Measurements from ENCODE around the gene C1RL.

C1RL gene

DNA sequence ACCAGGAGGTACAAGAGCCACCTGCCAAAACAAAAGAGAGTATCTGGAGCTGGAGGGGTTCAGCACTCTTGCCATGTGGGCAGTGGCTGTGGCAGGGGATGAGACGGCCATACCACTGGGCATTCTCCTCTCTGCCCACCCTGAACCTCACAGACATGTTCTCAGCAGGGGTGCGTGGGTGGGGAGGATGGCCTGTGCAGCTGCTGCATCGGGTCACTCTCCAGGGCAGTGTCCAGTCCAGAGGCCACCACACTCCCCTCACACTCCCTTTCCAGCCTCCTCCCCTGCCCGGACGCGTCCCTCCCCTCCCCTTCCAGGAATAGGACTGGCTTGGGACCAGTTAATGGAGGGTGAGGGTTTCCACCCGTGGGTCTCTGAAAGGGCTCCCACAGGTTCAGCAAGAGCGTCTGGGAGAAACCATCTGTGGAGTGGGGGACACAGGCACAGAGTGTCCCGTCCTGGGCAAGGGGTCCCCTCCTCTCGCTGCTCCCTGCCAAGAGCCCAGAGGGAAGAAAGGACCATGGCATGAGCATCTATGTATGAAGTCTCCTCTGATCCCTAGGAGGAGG lies 17.3 kb downstream of the C1RL start:
- no peak for DNase-seq (ENCODE audit: low spot score)

GRCh38 chr12:7091171-7091570 lies 17.8 kb downstream of the C1RL start:
- no peak for DNase-seq (ENCODE audit: low spot score)

GRCh38 chr12:7090222-7090998 lies 18.6 kb downstream of the C1RL start:
- no peak for DNase-seq (ENCODE audit: low spot score)

DNA sequence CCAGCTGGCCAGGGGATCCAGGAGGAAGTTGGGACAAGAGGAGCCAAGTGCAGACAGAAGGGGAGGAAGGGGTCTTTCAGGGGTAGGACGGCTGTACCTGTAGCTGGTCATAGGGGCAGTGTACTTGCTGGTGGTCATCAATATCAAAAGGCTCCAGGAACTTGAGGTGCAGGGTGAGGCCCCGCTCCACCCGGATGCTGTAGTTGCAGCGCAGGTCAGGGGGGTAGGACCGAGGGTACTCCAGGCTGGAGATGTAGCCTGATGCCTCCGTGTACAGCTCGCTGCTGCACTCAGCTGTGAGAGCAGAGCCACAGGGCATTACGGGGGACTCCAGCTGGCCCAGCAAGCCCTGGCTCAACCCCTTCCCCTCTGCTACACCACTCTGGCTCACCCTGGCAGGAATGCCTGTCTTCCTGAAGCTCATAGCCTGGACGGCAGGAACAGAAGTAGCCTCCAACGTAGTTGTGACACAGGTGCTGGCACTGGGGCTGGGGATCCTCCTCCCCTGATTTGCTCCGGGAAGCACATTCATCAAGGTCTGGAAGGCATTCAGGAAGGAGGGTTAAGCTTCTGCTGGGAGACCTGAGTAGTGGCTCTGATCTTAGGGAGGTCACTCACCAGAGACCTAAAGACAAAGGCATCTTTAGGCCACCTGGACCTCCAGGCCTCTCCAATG lies 19.7 kb downstream of the C1RL start:
- no peak for DNase-seq (ENCODE audit: low spot score)

GRCh38 chr12:7083125-7083524 lies 25.9 kb downstream of the C1RL start:
- DNase-seq (ENCODE audit: low spot score), result no peak

DNA sequence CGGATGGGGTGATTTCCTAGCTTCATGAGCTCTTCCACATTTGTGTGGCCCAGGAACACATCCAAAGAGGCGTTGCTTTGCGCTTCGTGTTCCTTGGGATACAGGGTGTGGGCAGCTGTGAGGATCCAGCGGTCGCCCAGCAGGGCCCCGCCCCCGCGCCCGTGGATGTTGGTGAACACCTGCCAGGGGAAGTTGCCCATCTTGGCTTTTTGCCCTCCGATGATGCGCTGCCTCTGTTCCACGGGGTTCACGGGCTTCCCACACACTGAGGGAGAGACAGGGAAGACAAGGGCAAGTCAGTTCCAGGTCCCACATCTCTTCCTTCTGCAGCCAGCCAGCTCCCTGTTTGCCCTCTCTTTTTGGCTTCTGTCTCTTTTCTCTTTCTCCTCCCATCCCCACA lies 28.0 kb downstream of the C1RL start:
- DNase-seq (ENCODE audit: low spot score), result no peak

GRCh38 chr12:7079826-7080125 lies 29.2 kb downstream of the C1RL start:
- DNase-seq (ENCODE audit: low spot score), result no peak

GRCh38 chr12:7078163-7078562 lies 30.9 kb downstream of the C1RL start:
- DNase-seq (ENCODE audit: low spot score), result no peak

DNA sequence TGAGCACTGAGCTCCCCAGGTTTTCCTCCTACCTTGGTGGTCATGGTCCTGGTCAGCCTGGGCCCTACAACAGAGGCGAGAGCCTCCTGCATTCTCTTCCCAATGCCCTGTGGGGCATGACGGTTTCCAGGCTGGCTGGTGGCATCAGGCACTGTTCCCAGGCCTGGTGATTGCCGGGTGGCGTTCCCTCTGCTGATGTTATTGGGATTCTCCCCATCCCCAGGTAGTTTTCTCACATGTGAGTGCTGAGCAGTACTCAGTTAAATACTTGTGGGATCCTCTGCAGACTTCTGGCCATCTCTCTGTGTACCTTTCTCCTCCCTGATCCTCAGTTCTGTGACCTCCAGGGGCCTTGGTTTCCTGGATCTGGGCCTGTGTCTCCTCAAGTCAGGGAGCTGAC lies 32.5 kb downstream of the C1RL start:
- no peak for DNase-seq (ENCODE audit: low spot score)

DNA sequence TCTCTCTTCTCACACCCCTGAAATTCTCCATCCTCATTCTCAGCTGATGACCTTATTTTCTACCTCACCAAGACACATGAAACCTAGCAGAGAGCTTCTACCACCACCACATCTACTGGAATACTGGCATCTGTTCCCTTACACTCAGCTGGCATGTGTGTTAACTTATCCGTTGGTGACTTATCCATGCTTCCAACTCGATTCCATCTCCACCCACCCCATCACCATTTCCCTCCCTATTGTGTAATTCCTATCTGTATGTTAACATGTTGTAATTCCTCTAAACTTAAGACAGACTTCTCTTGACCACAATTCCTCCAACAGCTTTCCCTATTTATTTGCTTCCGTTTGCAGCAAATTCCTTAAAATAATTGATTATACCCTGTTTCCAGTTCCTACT lies 33.1 kb downstream of the C1RL start:
- no peak for DNase-seq (ENCODE audit: low spot score)

- no peak for DNase-seq (ENCODE audit: low spot score)
These were observed 33.5 kb downstream of the C1RL start for GRCh38 chr12:7075518-7075917.

- DNase-seq (ENCODE audit: low spot score), result no peak
These were observed 35.1 kb downstream of the C1RL start for GRCh38 chr12:7073946-7074345.

- DNase-seq (ENCODE audit: low spot score), result no peak
These were observed 36.5 kb downstream of the C1RL start for GRCh38 chr12:7072554-7072953.

GRCh38 chr12:7072035-7072434 lies 37.0 kb downstream of the C1RL start:
- no peak for DNase-seq (ENCODE audit: low spot score)

GRCh38 chr12:7069386-7069785 lies 39.6 kb downstream of the C1RL start:
- DNase-seq (ENCODE audit: low spot score), result no peak

GRCh38 chr12:7068994-7069346 lies 40.0 kb downstream of the C1RL start:
- DNase-seq (ENCODE audit: low spot score), result no peak

DNA sequence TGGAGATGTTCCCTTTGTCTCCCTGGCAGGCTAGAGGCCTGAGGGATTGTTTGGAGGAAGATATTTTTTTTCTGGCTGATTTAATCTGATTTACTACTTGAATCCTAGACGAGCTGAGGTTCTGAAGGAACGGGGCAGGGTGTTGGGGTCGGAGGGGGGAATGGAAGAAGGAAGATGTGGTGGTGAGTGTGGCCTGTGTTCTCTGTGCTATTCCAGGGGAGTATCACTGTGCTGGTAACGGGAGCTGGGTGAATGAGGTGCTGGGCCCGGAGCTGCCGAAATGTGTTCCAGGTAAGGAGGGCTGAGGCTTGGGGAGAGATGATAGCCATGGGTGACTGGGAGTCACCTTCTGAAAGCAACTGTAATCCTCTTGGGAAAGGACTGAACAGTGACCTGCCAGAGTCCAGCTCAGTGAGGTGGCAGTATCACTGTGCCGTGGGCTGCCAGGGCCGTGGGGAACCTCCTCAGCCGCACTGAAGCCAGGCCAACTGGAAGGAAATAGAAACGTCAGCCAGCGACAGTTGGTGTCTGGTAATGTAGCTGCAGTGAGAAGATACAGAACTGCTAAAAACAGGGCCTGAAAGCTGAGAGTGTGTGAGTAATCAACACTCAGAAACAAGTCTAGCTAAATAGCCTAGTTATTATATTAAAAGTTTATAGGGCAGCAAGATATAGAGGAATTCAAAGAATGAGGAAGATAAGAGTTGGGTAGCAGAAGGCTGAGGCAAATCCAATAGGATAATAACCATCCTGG lies 40.6 kb downstream of the C1RL start:
- no peak for DNase-seq (ENCODE audit: low spot score)

- no peak for DNase-seq (ENCODE audit: low spot score)
These were observed 41.9 kb downstream of the C1RL start for GRCh38 chr12:7067096-7067495.

DNA sequence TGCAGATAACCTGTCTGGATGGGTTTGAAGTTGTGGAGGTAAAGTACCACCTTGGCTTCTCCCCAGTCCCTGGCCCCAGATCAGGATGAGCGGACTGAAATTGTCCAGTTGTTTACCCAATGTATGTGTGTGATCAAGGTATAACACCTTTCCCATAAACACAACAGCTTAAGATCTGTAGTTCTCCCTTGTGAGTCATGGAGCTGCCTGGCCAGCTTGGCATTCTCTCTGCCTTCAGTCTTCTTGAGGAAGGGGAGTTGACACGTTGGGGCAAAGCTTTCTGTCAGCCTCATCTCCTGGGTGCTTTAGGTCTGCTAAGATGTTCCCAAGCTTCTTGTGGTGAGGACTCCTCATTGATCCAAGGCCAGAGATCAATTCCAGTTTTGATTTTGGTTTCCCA lies 42.4 kb downstream of the C1RL start:
- no peak for DNase-seq (ENCODE audit: low spot score)

- no peak for DNase-seq (ENCODE audit: low spot score)
These were observed 43.9 kb downstream of the C1RL start for GRCh38 chr12:7065073-7065623.

DNA sequence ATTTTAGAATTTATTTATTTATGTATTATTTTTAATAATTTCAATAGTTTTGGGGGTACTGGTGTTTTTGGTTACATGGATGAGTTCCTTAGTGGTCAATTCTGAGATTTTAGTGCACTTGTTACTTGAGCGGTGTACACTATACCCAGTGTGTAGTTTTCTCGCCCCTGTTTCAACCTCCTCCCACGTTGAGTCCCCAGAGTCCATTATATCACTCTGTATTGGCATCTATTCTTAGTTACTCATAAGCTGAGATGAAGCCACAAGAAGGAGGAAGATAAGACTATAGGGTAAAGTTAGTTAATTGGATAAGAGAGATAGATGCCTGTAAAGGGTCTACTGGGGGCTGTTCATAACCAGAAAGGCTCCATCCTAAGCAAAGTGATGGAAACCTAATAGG lies 44.5 kb downstream of the C1RL start:
- DNase-seq (ENCODE audit: low spot score), result no peak

DNA sequence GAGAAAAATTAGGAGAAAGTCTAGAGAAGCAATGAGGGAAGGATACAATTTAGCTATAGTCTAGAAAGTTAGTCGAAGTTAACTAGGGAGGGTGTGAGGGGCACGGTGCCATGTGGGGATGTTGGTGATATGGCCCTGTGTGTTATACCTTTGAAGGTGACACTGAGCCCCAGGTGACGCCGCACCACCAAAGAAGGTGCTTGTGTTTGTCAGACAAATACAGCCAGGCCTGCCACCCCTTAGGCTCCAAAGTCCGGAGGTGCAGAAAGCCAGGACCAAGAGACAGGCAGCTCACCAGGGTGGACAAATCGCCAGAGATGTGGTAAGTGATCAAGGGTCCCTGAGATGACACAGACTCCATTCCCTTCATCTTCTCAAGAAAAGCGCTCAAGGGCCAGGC lies 47.4 kb downstream of the C1RL start:
- no peak for DNase-seq (ENCODE audit: low spot score)

DNA sequence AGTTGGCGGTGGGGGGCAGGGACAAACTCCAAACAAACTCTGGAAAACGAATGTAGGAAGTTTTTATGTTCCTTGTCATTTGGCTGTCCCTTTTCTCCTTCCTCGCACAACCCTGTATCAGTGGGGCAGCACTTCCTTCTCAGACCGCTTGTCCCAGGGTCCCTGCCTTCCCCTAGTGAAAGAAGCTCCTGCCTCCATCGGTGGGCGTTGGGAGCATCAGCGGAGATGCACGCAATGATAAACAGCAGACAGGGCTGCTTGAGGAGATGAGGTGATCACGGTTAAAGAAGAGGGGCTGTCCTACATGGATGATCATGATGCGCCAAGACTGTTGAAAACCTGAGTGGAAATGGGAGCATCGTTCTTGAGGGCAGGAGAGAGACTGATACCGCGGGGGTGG lies 47.9 kb downstream of the C1RL start:
- DNase-seq (ENCODE audit: low spot score), result no peak
